GM12865 (cell line): Measurements from ENCODE around the gene STK32B.

ENCODE experiments used
- DNase-seq: peaks from one replicate; pipeline ENCODE4 v3.0.0; 2010; ENCODE audit warnings: low read depth
- H3K4me3 ChIP-seq: 2 replicates; pipeline ENCODE4 v1.5.1; 2011; ENCODE audit warnings: mild to moderate bottlenecking, low read depth, low read length, control low read depth
- CTCF ChIP-seq: IDR thresholded peaks from 2 replicates; pipeline ENCODE4 v1.5.1; 2011; ENCODE audit warnings: low read length, control low read depth, low read depth, inconsistent platforms; ENCODE audit not compliant: insufficient read depth; ENCODE audit errors: missing control alignments

Gene STK32B

DNA sequence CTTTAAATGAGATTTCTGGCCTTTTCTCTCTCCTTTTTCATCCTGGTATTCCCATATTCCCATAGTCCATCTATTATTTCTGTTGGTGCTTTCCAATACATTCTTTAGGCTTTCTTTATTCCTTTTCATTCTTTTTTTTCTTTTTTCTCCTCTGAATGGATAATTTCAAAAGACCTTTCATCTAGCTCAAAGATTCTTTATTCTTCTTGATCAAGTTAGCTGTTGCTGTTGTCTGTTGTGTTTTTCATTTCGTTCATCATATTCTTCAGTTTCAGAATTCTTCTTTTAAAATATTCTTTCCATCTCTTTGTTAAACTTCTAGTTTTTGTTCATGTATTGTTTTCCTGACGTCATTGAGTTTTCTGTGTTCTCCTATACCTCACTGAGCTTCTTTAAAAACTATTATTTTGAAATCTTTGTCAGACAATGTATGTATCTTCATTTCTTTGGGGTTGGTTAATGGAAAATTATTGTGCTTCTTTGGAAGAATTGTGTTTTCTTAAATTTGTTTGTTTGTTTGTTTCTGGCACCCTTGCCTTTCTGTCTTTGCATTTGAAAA lies 30.2 kb downstream of the STK32B start:
- no peak for DNase-seq
- TF ChIP-seq CTCF = no peak
- no peak overlapping the region for H3K4me3 ChIP-seq

- no peak for TF ChIP-seq CTCF
- no peak overlapping the region for H3K4me3 ChIP-seq
- DNase-seq = no peak
These were observed 31.1 kb downstream of the STK32B start for GRCh38 chr4:5082376-5082775.

DNA sequence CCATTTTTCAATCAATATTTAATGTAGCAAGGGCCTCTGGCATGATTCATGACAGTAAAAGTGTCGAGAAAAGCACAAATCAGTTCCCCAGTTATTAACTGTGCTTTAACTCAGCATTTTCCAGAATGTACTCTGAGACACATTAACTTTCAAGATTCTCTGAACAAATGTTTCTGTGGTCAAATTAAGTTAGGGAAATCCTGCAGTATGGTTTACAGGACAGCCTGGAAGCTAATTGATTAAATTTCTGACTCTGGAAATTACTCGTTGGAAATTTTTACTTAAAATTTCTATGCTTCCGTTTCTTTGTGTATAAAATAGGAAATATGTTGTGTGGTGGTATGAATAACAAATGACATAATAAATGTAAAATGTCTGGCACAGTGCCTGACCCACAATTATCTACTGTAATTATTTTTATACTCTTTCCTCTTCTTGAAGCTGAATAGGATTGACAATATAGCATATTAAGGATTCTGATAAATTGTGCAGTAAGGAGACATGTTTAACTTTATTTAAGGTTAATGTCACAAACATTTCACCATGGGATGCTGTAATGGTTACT lies 33.7 kb downstream of the STK32B start:
- DNase-seq = no peak
- no peak for TF ChIP-seq CTCF
- H3K4me3 ChIP-seq = no peak overlapping the region

DNA sequence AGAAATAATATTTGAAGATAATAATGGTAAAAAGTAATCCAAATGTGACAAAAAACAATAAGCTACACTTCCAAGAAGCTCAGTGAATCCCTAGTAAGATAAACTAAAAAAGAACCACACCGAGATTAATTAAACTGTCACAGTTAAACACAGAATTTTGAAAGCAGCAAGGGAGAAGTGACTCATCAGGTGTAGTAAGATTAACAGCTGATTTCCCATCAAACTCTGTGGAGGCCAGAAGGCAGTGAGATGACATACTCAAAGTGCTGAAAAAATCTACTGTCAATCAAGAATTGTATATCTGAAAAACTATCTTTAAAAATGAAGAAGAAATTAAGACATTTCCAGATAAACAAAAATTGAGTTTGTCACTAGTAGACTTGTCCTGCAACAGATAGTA lies 35.3 kb downstream of the STK32B start:
- no peak for DNase-seq
- H3K4me3 ChIP-seq = no peak overlapping the region
- TF ChIP-seq CTCF = no peak

- H3K4me3 ChIP-seq = no peak overlapping the region
- no peak for TF ChIP-seq CTCF
- no peak for DNase-seq
These were observed 45.0 kb downstream of the STK32B start for GRCh38 chr4:5096261-5096660.

- H3K4me3 ChIP-seq = no peak overlapping the region
- no peak for TF ChIP-seq CTCF
- no peak for DNase-seq
These were observed 46.9 kb downstream of the STK32B start for GRCh38 chr4:5098176-5098575.

DNA sequence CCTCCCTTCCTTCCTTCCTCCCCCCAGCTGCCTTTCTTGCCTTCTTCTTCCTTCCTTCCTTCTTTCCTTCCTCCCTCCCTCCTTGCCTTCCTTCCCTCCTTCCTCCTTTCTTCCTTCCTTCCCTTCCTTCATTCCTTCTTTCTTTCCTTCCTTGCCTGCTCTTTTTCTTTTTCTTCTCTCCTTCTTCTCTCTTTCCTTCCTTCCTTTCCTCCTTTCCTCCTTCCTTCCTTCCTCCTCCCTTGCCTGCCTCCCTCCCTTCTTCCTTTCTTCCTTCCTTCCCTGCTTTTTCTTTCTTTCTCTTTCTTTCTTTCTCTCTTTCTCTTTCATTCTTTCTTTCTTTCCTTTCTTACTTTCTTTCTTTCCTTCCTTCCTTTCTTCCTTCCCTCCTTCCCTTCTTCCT lies 49.1 kb downstream of the STK32B start:
- TF ChIP-seq CTCF = no peak
- H3K4me3 ChIP-seq = no peak overlapping the region

More for the DNA sequence above, 49.1 kb downstream of the STK32B start:
- DNase-seq = no peak
